ENCODE measurements around the gene TMEM263.

TMEM263 gene

DNA sequence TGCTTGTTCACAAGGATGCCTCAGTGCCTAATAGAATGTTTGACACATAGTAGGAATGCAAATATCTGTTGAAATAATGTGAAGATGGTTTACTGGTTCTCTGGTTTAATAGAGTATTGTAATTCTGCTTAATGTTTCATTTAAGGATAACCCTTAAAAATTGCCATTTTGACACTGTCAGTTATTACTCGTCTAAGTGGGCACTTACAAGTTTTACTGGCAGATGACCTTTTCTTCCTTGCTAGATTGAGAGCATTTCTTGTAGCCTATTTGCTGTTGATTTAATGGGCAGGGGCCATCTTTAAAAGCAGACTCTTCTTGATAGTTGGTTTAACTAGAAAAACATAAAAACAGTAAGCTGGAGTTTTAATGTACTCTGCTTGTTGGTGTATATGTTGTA is 1.9 kb downstream of the TMEM263 start:
- in situ Hi-C loops (cut with HindIII; ENCODE audit: low pct_ligation_motif_present, low sequenced_read_pairs) = no loop called here

DNA sequence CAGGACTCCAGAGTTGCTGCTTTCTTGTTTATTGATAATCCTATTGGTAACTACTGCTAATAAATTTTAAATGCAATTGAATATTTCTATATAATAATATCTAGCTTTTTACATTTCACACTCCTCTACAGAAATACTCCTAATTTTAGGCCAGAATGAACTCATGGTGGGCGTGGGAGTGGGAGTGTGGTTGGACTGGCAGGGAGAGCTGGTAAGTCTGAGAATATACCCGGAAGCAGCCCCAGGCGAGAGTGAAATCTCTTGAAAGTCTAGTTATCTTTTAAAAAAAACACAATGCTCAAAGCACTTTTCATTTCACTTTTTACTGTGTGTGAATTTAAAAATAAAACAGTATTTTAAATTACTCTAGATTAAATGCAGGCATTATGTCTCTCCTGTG is 4.7 kb downstream of the TMEM263 start:
- Histone ChIP-seq H3K36me3 (replicated peaks) (peaks cover 12% of the 10 kb centered on the region), H3K27ac (no peak overlapping the region), H3K27me3 (replicated peaks) (no peaks in the 10 kb centered on the region), H3K4me3 (ENCODE audit: low read depth, low read length) (no peak overlapping the region)
- DNase-seq = no peak
- in situ Hi-C loops (cut with HindIII; ENCODE audit: low pct_ligation_motif_present, low sequenced_read_pairs) = no loop called here
- TF ChIP-seq, protein P1, sequence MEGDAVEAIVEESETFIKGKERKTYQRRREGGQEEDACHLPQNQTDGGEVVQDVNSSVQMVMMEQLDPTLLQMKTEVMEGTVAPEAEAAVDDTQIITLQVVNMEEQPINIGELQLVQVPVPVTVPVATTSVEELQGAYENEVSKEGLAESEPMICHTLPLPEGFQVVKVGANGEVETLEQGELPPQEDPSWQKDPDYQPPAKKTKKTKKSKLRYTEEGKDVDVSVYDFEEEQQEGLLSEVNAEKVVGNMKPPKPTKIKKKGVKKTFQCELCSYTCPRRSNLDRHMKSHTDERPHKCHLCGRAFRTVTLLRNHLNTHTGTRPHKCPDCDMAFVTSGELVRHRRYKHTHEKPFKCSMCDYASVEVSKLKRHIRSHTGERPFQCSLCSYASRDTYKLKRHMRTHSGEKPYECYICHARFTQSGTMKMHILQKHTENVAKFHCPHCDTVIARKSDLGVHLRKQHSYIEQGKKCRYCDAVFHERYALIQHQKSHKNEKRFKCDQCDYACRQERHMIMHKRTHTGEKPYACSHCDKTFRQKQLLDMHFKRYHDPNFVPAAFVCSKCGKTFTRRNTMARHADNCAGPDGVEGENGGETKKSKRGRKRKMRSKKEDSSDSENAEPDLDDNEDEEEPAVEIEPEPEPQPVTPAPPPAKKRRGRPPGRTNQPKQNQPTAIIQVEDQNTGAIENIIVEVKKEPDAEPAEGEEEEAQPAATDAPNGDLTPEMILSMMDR (IDR thresholded peaks at IDR 0.05; ENCODE audit: low read depth, low read length, missing control alignments) = no peak

More for the DNA sequence above, 1.9 kb downstream of the TMEM263 start:
- peaks cover 8% of the 10 kb centered on the region for H3K36me3 ChIP-seq (replicated peaks)
- peak overlapping the region; percentile 94 for H3K4me3 ChIP-seq (ENCODE audit: low read depth, low read length)
- TF ChIP-seq, protein P1 (IDR thresholded peaks at IDR 0.05; ENCODE audit: low read depth, low read length, missing control alignments) = no peak
- H3K27me3 ChIP-seq (replicated peaks) = no peaks in the 10 kb centered on the region
- no peak for DNase-seq
- H3K27ac ChIP-seq = no peak overlapping the region

DNA sequence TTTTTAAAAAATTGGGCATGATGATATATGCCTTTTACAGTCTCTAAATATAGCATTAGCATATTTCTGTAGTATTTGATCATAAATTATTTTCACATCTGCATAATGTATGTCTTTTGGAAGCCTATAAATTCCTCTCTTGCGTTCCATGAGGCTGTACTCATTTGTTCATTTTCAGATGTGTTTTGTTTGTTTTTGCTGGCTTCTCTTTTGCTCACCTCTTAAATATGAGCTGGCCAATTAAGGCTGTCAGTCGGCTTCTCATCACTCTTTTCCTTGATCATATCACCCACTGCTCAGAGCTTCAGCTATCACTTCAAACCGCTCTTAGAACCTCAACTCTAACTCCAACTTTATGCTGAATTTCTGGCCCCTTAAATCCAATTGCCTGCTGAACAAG is 6.6 kb downstream of the TMEM263 start:
- Histone ChIP-seq H3K27ac (no peak overlapping the region), H3K27me3 (replicated peaks) (no peaks in the 10 kb centered on the region), H3K4me3 (ENCODE audit: low read depth, low read length) (no peak overlapping the region), H3K36me3 (replicated peaks) (peaks cover 23% of the 10 kb centered on the region)
- DNase-seq = no peak
- TF ChIP-seq, protein P1 (IDR thresholded peaks at IDR 0.05; ENCODE audit: low read depth, low read length, missing control alignments) = no peak
- in situ Hi-C loops (cut with HindIII; ENCODE audit: low pct_ligation_motif_present, low sequenced_read_pairs) = no loop called here

DNA sequence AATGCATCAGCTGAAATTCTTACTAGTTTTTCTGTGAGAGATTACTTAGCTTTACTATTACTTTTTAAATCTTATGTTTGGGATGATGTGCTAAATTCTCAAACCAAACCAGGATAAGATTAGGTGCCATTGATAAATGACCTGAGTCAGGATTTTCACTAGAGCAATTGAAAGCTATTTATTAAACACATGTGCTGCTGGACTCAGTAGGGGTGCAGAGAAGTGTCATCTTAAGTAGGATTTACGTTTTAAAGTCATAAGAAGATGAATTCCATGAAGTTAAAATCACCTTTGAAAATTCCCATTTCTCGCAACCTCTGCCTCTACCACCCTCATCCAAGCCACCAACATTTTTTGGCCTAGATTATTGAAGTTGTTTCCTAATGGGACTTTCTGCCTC is 8.8 kb downstream of the TMEM263 start:
- TF ChIP-seq, protein P1 (IDR thresholded peaks at IDR 0.05; ENCODE audit: low read depth, low read length, missing control alignments) = no peak
- Histone ChIP-seq H3K27me3 (replicated peaks) (no peaks in the 10 kb centered on the region), H3K36me3 (replicated peaks) (peaks cover 40% of the 10 kb centered on the region), H3K27ac (no peak overlapping the region), H3K4me3 (ENCODE audit: low read depth, low read length) (no peak overlapping the region)
- in situ Hi-C loops (cut with HindIII; ENCODE audit: low pct_ligation_motif_present, low sequenced_read_pairs) = no loop called here
- no peak for DNase-seq

DNA sequence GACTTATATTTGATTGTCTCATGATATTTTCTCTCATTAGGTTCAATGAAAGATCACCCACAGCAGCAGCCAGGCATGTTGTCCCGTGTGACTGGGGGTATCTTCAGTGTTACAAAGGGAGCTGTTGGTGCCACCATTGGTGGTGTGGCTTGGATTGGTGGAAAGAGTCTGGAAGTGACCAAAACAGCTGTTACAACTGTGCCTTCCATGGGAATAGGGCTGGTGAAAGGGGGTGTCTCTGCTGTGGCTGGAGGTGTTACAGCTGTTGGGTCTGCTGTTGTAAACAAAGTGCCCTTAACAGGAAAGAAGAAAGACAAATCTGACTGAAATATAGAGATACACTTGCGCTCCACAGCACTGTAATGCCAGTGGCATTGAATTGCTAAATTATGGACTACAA is 15.4 kb downstream of the TMEM263 start:
- Histone ChIP-seq H3K27ac (no peak overlapping the region), H3K4me3 (ENCODE audit: low read depth, low read length) (no peak overlapping the region), H3K27me3 (replicated peaks) (no peaks in the 10 kb centered on the region), H3K36me3 (replicated peaks) (peaks cover 55% of the 10 kb centered on the region)
- in situ Hi-C loops (cut with HindIII; ENCODE audit: low pct_ligation_motif_present, low sequenced_read_pairs) = no loop called here
- TF ChIP-seq, protein P1 (IDR thresholded peaks at IDR 0.05; ENCODE audit: low read depth, low read length, missing control alignments) = no peak
- DNase-seq = no peak

DNA sequence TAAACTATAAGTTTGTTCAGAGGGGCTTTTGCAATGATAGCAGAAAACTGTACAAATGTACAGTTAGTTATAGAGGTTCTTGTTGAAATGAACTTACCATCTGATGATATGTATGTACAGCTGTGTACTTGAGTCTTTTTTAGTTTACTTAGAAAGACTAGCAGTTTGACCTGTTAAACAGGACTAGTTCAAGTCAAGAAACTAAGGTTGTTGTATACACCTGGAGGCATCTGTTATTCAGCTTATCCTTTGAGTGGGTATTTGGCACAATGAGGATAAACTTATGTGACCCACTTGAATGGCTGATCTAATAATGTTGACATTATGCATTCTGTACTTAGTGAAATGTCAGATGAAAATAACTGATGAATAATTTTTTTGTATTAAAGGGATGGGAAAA is 17.8 kb downstream of the TMEM263 start:
- no peak overlapping the region for H3K27ac ChIP-seq

More for the DNA sequence above, 17.8 kb downstream of the TMEM263 start:
- Histone ChIP-seq H3K27me3 (replicated peaks) (no peaks in the 10 kb centered on the region), H3K4me3 (ENCODE audit: low read depth, low read length) (no peak overlapping the region), H3K36me3 (replicated peaks) (peaks cover 35% of the 10 kb centered on the region)
- DNase-seq = no peak
- TF ChIP-seq, protein P1 (IDR thresholded peaks at IDR 0.05; ENCODE audit: low read depth, low read length, missing control alignments) = no peak
- in situ Hi-C loops (cut with HindIII; ENCODE audit: low pct_ligation_motif_present, low sequenced_read_pairs) = no loop called here

Measured in brain microvascular endothelial cell (primary cell).